8988T (cell line): ENCODE measurements around the gene CA10.

Experiments
- DNase-seq: peaks from one replicate; pipeline ENCODE4 v3.0.0; 2011

Gene CA10

DNA sequence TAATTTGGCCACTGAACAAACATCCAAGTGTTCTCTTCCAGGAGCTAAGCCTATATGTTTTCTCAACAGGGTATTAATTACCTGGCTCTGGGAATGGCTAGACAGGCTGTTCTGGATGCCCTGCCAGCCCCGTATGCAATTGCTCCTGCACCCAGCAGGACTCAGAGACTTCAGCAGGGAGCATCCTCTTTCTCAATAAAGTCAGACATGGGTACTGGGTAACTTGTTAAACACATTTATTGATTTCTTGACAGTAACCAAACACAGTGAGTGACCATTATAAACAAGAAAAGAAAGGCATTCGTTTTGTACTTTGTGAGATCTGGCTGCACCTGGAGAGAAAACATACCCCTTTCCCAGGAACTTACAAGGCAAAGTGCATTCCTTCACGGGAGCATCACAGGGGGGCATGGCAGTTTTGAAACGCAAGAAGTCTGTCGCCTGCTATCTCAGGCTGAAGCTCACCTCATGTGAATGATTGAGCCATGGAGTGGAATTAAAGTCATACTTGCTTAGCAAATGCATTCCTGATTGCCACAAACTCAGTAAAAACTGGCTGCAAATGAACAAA is 528.3 kb downstream of the CA10 start:
- DNase-seq = no peak

- DNase-seq = no peak
Observed at GRCh38 chr17:51629232-51629631, 529.3 kb downstream of the CA10 start.

DNA sequence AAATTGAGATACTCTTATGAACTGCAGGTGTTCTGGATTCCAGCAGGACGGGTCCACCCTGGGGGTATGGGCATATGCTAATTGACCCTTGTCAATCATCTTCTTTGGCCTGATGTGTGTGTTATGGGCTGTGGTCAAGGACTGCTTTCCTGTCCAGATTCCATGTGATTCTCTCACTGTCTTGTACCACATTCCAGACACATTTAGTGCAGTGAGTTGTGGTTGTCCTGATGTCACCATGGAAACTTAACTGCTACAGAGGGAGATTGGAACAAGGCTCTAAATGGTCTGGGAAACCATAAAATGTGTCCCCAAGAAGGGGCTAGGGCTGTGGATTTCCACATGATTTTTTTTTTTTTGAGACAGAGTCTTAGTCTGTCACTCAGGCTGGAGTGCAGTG is 530.7 kb downstream of the CA10 start:
- DNase-seq = no peak

GRCh38 chr17:51618476-51618875 is 540.0 kb downstream of the CA10 start:
- DNase-seq = no peak

- DNase-seq = no peak
Observed at GRCh38 chr17:51617986-51618385, 540.5 kb downstream of the CA10 start.

- no peak for DNase-seq
Observed at GRCh38 chr17:51613255-51613654, 545.3 kb downstream of the CA10 start.

DNA sequence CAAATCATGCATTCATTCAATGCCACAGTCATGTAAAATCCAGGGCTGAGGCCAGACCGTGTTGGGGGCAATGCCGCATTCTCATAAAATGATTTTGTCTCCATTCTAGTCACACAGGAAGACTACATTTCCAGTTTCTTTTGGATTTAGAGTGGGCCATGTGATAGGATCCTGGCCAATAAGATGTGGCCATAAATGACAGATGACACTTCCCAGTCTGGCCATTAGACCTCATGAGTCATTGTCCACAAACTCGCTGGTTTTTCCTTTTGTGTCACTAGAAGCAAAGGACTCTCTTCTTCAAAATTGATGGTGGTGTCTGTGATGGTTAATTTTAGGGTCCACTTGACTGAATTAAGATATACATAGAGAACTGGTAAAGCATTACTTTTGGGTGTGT is 545.8 kb downstream of the CA10 start:
- no peak for DNase-seq

- DNase-seq = no peak
Observed at GRCh38 chr17:51611585-51611984, 546.9 kb downstream of the CA10 start.

DNA sequence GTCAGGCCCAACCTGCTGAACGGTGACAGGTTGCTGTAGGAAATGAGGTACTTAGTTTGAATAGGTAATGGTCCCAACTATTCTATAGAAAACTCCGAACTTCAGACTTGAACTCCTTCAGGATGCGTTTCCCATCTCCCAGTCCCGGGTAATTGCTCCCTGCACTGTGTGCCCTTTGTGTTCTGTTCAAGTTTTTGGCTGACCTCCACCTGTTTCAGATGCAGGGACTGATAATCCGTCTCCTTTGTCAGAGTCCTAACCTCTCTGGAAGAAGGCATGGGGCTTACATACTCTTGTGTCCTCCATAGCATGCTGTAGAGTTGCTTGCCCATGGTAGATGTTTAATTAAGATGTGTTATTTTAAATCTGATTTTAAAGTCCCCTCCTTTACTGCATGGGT is 547.7 kb downstream of the CA10 start:
- no peak for DNase-seq

GRCh38 chr17:51610155-51610554 is 548.4 kb downstream of the CA10 start:
- DNase-seq = no peak

DNA sequence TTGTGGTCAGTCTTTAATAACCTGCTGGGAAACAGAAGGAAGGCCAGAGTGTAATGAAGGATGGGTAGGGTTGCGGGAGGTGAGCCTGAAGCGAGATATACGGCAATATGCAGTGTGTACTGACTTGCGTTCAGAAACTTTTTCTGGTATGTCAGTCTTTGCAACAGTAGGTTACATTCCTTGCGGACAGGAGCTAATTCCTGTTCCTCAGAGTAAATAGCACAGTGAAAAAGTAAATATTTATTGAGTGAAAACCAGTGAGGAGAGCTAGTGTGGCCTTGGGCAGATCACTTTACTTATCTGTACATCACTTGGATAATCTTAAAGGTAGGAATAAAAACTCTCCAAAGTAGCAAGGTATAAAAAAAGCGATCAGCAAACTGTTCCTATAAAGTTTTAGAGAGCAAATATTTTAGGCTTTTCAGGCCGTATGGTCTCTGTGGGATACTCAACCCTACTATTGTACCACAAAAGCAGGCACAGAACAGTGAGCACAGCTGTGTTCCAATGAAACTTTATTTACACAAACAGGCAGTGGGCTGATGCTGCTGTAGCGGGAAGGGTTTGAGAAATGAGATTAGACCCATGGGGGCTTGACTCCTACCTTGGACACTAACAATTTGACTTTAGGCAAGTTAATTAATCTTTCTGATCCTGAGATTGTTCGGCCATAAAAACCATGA is 550.1 kb downstream of the CA10 start:
- DNase-seq = no peak

- DNase-seq = no peak
Observed at GRCh38 chr17:51607512-51607911, 551.0 kb downstream of the CA10 start.

DNA sequence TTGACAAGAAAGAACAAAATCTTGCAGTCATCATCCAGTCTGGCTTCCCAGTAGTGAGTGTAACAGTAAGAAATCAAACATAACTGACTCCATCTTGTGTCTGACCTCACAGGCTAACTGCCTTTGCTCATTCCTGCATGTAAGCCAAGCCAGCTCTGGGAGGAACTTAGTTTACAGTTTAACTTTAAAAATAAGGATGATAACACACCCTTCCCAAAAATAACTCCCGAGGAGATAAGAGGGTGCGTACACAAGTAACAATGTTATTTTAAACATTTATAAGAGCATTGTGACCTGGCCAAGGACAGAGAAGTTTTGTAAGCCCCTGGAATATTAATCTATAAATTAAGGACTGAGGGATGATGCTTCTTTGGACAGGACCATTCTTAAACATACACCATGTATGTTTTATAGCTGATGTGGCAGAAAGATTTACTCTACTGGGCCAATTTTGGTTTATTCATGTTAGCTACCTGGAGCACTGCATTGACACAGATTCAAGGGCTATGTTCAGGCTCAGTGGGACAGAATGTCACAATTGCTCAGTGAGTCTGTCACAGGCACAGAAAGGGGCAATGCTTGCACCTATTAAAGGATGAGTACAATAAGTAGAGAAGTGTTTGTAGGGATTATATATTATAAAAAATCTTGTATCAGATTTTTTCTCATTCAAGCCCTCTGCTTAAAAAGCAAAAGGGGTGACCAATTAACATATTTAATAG is 554.1 kb downstream of the CA10 start:
- DNase-seq = no peak

- no peak for DNase-seq
Observed at GRCh38 chr17:51601622-51602261, 556.8 kb downstream of the CA10 start.

GRCh38 chr17:51598824-51599223 is 559.7 kb downstream of the CA10 start:
- DNase-seq = no peak

DNA sequence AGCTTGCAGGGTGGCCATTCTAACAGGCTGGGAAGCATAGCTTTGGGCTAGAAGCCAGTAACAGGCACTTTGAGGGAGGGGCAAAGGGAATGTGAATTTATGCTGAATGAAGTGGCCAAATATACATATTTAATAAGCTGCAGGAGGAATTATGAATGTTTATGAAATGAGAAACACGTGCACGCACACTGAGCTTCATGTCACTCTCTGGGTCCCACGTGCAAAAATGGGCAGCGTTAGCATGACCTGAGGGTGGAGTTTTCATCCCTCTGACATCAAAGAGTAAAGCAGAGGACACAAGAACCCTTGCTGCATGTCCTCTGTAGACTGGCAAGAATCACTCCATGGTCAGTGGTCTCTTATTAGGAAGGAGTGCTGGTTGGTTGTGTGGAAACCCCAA is 561.2 kb downstream of the CA10 start:
- DNase-seq = no peak

- DNase-seq = no peak
Observed at GRCh38 chr17:51595826-51596398, 562.6 kb downstream of the CA10 start.

DNA sequence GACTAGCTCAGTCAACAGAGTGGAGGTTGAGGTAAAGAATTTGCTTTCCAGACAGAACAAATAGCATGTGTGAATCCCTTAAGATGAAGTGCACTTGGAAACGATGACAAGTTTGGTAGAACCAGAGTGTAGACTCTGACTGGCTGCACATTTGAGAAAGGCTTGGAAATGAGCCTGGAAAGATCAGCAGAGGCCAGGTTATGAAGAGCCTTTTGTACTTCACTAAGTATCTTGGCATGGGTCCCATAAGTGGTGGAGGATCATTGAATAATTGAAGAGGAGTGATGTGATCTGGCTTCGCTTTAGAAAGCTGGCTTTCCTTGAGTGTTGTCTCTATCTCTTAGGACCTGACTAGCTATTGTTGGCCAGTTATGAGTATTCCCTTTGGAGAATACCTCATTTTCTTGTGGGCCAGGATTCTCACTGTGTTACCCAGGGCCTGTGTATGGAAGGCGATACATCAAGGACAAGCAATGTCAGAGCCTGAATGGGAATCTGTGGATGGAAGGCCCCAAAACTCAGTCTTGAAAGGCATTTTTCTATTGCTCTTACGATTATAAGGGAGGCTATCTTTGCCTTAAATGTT is 568.4 kb downstream of the CA10 start:
- DNase-seq = no peak

GRCh38 chr17:51588063-51588462 is 570.5 kb downstream of the CA10 start:
- DNase-seq = no peak

DNA sequence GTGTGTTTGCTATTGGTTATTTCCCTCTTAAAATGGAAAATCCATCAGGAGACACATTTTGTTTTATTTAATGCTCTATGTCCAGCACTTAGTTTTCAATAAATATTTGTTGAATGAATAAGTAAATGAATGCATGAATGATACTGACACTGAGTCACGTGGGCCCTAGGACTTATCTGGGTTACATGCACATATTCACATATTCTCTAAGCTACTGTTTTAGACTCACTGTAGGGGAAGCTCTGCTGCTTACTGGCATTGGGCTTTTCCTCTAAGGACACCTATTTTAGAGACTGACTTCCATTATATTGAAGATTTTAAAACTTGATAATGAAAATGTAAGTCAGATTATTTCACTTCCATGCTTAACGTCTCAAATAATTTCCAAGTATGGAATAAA is 571.0 kb downstream of the CA10 start:
- DNase-seq = no peak

GRCh38 chr17:51585514-51586104 is 572.9 kb downstream of the CA10 start:
- no peak for DNase-seq

DNA sequence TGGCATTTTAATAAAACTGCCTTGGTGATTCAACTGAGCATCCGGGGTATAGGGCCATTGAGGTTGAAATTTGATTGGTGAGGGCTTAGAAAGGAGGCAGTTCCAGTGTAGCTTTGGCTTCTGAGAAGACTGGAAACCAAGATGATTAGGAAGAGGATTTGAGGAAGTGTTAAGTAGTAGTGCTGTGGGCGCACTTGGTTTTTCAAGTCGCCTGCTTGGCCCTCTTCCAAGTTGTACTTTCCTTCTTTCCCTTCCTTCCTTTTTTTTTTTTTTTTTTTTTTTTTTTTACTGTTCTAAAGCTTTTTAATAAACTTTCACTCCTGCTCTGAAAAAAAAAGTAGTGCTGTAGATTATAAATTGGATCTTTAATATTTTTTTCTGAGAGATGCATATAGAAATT is 577.6 kb downstream of the CA10 start:
- DNase-seq = no peak
